CD4-positive, alpha-beta T cell treated with Interleukin-6 for 4 hours (primary cell): Measurements from ENCODE around the gene PRKN.

Experiments used
- DNase-seq: peaks from one replicate; pipeline ENCODE4 v3.0.0-alpha.2; 2020; ENCODE audit warnings: mixed read lengths

PRKN gene

DNA sequence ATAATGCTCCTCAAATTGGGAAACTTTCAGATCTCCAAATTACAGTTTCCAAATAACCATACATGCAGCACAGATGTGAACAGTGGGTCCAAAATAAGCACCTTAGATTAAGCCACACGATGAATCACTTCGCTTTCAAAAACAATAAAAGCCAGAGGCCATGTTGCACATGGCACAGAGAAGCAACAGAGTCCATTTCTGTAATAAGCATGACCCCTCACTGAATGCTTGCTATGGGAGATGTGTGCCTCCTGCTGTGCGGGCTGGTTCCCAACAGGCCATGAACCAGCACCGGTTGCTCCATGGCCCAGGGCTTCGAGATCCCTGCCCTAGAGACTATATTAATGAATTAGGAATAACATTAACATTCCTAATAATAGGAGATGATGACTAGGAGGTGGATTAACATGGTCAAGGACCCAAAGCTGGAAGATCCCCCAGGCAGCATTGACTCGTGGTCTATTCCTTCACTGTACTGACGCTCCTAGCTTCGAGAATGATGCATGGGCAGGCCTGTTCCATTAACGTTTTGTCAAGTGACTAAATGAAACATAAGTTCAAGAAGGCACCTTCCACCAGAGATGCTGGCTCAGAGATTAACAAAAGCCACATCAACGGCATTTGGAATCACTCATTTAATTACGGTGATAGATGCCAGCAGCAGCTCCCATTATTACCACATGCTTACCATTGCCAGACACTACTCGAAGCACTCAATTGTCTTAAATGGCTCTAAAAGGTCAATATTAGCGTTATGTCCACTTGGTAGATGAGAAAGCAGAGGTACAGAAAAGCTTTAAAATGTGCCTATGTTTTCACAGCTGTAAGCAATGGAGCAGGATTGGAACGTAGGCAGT is 983.1 kb downstream of the PRKN start:
- DNase-seq, result no peak

DNA sequence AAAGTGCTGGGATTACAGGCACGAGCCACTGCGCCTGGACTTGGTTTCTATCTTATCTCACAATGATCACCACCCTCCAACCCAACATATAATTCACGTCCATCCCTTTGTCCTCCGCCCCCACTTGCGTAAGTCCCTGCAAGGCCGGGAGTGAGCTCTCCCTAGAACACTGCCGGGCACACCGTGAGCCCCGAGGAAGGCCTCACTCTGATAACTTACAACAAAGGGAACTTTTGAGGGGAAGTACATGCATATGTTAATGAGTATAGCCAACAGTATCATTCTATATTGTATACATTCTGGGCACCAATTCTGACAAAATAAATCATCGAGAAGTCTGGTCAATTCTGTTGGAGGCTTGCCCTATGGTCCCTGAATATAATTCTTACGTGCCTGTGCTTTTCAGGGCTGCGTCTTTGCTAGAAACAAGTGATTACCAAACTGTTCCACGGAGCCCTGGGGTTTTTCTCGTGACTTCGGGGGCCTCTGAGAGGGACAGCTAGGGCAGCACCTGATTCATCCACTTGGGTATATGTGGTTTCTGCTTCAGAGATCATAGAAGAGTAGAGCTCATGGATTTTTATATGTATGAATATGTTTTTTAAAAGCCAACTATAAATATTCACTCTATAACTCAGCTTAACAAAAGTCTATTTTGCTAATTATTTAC is 983.9 kb downstream of the PRKN start:
- DNase-seq, result no peak

DNA sequence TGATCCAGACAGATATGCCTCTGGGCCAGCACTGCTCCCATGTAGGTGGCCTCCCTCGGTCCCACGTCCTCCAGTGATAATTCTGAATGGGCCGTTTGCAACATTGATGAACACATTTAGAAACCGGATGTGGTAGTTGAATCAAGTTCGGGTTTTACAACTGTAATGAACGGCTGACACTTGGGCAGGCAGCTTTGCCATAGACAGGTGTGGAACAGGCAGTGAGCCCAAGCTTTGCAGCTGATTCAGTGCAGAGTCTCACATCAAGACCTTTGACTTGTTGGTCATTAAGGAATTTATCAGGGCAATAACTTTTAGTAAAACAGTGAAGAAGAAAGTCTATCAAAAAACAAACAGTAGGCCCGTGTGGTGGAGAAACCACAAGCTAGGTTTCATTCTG is 987.1 kb downstream of the PRKN start:
- DNase-seq, result no peak

DNA sequence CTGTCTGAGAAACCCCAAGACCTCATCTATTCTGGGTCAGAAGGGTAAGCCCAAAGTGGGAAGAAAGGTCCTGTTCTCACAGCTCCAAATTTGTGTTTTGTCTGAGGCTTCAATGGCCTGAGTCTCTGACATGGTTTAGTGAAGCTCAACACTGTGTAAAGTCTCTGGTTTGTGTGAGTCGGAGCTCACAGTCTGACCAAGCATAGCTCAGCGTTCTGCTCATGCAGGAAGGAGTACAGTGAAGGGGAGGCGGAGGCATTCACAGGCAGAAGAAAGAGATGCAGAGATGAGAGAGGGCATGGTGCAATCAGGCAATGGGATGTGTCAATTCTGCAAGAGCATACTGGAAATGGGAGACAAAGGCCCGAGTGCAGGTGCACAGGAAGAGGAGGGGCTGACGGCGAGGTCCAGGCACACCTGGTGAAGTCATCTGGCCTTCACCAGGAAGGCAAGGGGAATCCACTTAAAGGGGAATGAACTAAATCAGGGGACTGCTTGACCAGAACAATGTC is 990.7 kb downstream of the PRKN start:
- DNase-seq, result no peak

DNA sequence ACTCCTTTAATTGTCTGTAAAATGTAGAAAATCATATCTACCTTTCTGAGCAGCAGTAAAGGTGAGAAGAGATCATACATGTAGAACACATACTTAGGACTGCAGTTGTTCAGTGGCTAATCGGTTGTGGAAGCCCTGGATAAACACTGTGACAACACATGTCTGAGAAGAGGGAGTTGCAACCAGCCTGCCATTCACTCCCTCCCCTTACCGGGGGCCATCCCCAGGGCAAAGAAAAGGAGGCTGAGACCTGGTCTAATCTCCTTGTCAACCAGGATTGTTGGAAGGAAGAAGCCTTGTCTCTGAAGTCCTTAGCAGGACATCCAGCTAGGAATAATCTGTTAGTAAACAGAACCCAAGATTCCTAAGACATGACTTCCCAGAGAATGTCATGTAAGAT is 991.2 kb downstream of the PRKN start:
- no peak for DNase-seq

DNA sequence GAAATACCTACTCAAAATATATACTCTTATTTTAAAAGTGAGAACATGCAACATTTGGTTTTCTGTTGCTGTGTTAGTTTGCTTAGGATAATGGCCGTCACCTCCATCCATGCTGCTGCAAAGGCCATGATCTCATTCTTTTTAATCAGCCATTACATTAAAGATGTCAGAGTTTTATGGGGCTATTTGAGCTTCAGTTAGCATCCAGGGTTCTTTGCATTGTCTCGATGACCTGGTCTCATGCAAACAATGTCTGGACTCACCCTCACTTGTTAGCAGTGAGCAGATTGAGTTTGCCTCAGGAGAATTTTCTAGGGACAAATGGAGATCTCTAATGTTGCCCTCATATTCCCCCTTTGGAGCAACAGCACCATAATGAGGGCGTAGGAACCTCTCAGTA is 995.0 kb downstream of the PRKN start:
- DNase-seq, result no peak

DNA sequence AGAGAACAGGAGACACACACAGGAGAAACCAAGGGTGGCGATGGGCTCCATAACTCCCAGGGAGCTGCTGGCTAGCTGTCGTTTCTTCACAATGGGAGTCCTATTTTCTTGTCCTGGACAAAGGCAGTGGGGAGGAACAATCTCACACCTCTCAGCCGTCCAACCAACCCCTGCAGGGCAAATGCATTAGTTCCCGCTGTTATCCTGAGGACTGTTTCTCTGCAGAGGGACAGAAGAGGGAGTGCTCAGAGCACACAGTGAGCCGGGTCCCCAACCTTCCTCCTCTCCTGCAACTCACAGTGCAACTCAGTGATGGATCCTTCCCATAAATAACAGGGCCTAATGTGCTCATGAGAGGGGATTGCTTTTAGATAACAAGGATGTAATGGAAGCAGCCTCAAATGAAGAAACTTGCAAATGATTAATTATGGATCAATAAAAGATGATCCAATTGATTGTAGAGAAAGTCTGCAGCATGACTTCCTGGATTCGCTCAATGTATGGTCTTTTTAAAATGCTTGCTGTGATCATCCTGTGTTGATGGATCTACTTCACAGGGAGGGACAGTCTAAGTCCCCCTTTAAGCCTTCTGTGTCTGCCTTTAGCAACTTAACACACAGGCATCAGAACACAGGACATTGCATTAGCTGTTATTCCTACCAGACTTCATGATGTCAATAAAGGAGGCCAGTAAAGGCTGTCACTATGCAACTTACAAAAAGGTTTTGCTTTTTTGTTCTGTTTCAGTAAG is 1000.3 kb downstream of the PRKN start:
- no peak for DNase-seq

DNA sequence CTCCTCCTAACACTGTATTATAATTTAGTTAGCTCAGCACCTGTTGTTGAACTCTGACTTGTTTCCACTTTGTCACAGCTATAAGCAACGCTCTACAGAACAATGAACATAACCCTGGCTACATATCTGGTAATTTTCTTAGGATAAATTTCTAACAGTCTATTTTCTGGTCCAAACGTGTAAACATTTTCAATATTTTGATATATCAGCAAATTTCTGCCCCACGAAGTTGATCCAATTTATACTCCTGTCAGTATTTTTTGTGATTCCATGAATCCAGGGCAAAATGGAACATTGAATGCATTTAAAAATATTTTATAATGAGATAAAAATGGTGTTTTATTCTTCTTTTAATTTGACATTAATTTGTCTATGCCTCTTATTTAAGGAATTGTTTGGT is 1005.2 kb downstream of the PRKN start:
- no peak for DNase-seq

DNA sequence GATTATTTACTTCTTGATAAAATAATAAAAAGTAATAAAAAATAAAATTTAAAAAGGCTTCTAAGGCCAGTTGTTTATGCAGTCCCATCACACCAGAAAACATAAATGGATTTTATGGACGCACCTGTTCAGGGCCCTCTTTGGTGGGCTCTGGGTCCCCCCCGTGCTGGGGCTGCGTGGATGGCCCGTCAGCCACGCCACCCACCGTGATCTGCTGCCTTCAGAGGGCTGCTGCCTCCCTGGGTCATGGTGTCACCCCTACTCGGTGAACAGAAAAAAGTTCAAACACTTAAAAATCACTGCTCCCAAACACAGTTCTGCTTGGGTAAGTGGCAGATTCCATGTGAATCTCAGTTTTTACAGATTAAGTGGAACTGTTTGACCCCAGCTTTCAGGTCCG is 1006.1 kb downstream of the PRKN start:
- DNase-seq, result no peak

DNA sequence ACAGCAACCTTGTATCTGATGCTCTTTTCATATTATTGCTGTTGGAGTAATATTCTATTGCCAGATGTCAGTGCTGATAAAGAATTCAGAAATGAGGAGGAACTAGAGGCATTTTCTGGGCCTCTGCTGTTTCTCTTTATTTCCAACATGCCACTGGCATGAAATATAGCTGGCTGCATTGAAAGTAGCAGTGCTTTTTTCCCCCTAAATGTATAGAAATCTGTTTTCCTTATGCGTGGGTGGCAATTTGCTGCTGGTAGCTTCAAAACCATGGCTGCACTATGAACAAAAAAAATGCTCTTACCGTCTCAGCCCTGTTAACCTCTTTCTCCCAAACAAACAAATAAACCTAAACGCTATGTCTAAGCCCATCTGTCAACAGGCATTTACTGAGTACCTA is 1011.4 kb downstream of the PRKN start:
- DNase-seq, result no peak

DNA sequence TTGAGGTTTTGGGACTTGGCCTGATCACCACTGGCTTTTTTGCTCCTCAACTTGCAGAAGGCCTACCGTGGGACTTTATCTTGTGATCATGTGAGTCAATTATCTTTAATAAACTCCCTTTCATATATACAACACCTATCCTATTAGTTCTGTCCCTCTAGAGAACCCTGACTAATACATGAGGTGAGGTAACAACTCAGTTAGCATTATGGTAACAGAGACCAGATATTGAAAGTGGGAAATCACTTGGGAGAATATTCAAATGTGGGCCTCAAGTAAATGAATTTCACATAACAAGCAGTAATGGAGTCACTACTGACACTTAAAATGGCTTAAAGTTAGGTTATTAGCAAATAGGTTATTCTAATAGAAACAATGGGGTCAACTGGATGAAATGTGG is 1015.6 kb downstream of the PRKN start:
- no peak for DNase-seq

DNA sequence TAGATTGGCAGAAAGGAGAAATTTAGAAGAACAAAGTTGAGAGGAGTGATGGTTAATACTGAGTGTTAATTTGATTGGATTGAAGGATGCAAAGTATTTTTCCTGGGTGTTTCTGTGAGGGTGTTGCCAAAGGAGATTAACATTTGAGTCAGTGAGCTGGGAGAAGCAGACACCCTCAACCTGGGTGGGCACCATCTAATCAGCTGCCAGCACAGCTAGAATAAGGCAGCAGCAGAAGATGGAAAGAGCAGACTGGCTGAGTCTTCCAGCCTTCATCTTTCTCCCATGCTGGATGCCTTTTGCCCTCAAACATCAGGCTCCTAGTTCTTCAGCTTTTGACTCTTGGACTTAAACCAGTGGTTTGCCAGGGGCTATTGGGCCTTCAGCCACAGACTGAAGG is 1016.1 kb downstream of the PRKN start:
- no peak for DNase-seq

DNA sequence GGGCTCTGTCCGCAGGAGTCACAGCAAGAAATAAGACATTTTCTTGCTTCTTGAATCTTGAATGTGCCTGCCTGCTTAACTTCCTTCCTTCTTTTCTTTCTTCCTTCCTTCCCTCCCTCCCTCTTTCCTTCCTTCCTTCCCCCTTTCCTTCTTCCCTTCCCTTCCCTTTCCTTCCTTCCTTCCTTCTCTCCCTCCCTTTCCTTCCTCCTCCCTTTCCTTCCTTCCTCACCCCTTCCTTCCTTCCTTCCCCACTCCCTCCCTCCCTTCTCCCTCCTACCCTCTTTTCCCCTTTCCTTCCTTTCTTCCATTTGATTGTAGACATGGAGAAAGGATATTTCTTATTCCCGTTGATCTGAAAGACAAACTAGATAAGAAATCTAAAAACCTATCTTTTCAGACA is 1016.9 kb downstream of the PRKN start:
- DNase-seq, result no peak

DNA sequence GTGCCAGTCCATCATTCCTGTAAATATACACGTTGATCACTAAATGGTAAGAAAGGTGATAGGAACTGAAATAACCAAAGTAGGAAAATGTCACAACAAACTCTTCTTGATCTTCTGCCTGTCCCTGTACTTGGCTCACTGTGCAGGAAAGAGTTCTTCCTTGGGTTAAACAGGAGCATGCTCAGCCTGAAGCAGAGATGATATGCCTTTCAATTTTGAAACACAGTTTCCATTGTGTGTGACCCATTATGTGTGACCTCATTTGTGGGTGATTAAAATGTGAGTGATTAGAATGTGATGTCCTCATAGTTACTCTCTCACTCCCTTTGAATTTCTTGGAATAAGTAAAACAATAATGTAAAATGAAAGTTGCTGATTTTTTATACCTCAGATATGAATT is 1026.5 kb downstream of the PRKN start:
- no peak for DNase-seq

DNA sequence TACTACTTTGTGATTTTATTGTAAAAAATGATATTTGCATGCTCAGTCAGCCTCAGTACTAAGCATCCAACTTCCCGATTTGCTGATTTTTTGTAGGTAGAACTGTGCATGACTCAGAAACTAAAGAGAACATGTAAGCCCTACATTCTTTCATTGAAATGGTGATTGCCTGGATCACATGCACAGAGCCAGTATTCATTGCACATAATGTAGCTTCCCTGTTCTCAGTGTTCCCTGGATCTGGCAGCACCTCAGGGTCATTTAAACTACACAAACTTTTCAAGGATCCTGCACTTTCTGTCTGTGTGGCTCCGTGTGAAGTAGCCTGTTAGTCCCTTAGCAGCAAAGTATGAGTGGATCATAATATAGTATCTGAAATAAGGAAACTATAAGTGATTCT is 1030.8 kb downstream of the PRKN start:
- no peak for DNase-seq

DNA sequence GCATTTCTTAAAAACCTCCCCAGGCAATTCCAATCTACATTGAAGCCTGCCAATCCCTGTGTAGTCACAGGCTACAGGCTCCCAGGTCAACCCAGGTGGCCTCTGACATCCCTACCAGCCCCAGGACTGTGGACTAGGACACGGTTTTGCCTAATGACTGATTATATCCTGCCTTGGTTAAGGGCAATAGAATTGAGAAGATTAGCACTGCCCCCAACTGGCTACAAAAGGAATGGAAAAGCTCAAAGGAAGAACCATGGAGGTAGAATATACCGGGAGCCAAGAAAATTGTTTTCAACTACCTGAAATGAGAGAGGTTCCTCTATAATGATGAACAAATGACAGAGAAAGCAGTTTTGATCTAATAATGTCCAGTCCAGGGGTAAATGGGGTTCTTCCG is 1032.6 kb downstream of the PRKN start:
- DNase-seq, result no peak

DNA sequence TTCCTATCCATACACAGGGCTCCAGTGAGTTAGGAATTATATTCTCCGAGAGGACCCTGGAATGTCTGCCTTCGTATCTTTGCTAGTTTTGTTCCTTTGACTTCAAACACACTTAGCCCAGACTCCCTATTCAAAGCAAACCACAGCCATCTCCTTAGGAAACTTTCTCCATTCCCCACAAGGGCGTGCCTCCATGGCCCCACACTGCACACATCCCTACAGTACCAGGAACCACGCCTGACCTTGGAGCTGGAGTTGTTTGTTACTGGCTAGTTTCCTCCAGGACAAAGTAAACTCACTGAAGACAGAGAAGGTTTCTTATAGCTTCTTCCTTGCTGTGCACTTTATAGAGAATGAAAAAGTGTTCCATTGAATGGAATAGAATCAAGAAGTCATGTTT is 1040.9 kb downstream of the PRKN start:
- DNase-seq, result no peak

DNA sequence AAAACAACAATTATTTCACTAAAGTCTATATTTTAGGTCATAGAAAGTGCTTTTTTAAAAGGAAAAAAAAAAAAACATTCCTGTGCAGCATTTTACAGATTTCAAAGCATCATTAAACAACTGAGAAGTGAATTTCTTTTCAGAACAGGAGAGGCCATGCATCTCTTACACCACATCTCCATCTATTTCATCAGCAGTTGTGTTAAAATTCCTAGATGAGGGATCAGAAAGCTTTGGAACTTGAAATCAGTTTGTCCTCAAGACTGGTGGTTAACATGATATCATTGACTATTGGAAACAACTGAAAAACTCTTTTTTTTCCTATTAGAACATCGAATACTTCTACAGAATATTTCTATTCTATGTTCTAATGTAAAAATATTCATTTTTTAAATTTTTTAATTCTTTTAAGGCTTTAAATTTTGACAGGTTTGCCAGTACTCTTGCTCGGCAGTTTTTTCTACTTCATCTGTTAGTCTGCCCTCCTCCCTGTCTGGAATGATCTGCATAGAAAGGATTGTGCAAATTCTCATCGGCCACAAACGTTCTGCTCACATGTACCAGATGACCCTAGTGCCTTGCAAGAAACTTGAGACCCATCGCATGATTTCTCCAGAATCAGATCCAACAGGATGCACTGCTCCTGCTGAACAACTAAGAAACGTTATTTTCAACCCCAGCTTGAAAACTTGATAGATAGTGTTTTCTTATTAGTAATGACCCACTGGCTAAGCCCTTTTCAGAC is 1042.7 kb downstream of the PRKN start:
- no peak for DNase-seq

DNA sequence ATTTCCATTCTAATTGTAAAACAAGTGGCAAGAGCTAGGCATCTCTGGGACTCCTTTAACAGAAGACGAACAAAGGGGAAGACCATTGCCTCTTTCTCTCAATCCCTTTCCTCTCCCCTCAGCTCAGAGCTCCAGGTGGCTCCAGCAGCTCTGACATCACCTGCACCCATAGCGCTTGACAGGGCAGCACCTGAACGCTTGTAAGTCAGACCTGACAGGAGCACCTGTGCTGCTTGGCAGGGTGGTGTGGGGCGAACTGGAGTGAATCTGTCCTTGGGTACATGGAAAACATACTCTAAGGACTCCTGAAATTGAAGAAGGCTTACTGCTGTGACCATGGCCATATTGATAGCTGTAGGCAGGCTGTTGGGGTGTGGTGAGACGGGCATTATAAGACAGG is 1044.2 kb downstream of the PRKN start:
- no peak for DNase-seq

DNA sequence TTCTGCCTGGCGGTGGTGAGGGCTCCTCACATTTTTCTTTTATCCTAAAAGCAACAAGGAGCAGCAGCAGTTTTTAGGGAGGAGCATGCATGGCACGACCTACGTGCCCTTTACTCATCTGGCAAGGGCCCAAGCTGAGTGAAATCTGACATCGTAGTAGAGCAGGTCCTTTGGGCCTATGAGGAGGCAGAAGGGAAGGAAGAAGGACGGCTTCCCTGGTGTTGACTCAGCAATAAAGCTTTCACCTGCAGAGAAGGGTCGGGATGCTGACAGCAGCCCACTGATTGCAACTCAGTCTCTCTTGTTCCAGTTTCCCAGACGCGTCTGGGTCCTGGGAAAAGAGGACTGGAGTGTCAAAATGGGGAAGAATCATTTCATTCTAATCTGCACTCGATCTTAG is 1044.6 kb downstream of the PRKN start:
- DNase-seq, result no peak

DNA sequence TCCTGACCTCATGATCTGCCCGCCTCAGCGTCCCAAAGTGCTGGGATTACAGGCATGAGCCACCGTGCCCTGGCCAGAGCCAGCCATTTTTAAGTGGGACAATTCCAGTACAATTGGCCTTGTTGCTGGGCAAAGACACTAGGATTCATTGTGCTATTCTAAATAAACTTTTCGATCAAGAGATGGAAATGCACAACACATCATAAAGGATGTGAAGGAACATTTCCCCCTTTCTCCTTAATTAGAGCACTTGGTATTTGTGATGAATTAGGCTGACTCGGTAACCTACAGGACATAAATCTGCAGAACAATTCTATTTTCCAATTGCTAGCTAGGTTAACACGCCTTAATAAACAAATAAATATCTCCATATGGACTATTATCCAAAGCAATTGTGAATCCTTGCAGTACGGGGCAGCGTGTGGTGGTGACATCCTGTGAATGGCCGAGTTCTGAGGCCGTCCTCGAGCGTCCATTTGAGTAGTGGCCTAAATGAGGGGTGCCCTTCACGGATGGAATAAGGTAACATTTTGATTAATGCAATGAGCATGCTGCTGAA is 1047.5 kb downstream of the PRKN start:
- DNase-seq, result no peak

DNA sequence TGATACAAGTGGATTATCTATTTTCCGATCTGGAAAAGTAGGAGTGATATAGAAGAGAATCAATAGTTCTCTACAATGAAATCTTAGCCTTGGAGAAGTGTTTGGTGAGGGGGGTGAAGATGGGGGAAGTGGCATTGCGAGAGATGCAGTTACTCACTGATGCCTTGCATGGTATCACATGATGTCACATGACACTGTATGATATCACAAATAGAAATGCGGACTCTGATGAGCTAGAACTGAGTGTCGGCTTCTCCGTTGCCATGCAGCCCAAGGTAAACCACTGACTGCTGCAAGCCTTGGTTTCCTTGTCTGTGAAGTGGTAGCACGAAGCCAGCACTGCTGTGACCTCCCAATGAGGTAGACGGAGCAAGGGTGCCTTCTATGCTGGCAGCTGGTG is 1050.4 kb downstream of the PRKN start:
- no peak for DNase-seq

DNA sequence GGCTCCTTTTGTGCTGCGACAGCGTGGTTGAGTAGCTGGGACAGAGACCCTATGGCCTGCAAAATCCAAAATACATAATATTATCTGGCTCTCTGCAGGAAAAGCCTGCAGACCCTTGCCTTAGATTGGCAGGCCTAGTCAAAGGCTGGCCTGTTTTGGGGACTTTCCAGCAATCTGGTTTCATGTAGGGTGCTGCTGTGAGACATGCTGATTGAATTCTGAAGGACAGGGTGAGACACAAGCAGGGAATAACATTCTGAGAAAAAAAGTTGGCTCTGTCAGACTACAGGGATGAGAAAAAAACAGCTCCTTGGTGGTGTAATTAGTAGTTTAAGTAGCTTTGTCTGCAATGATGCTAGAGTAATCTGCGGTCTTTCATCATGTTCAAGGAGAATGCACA is 1051.0 kb downstream of the PRKN start:
- DNase-seq, result no peak
